OCI-LY1 (cell line): ENCODE data around the gene EXD3.

Source experiments
- H2AFZ ChIP-seq: fragments of 200-600 bp; sonication (generic), shearing (Covaris generic); 2 replicates; pipeline ENCODE4 v1.6.0; 2014; ENCODE audit warnings: antibody characterized with exemption, mild to moderate bottlenecking, low read length
- H3F3A ChIP-seq: fragments of 200-600 bp; sonication (generic), shearing (Covaris generic); 2 replicates; pipeline ENCODE4 v1.6.0; 2014; ENCODE audit warnings: mild to moderate bottlenecking, antibody characterized with exemption, low read length, moderate library complexity; ENCODE audit not compliant: insufficient read depth
- H3K27ac ChIP-seq: fragments of 200-600 bp; sonication (generic); 2 replicates; pipeline ENCODE4 v1.5.1; 2014; ENCODE audit warnings: low read length, mixed run types, mild to moderate bottlenecking, low read depth; ENCODE audit not compliant: poor library complexity, severe bottlenecking
- H3K27me3 ChIP-seq: fragments of 200-600 bp; sonication (generic); 2 replicates; pipeline ENCODE4 v1.6.0; 2014; ENCODE audit warnings: antibody characterized with exemption, mild to moderate bottlenecking, low read length, moderate library complexity; ENCODE audit not compliant: insufficient read depth
- H3K36me3 ChIP-seq: fragments of 200-600 bp; sonication (generic); 2 replicates; pipeline ENCODE4 v1.6.1; 2014; ENCODE audit warnings: mild to moderate bottlenecking, antibody characterized with exemption, low read length, moderate library complexity, mixed read lengths; ENCODE audit not compliant: insufficient read depth
- H3K4me1 ChIP-seq: fragments of 200-600 bp; sonication (generic); 2 replicates; pipeline ENCODE4 v1.5.1; 2014; ENCODE audit warnings: mild to moderate bottlenecking, low read length, moderate library complexity; ENCODE audit not compliant: insufficient read depth, severe bottlenecking
- H3K4me2 ChIP-seq: fragments of 200-600 bp; sonication (generic), shearing (Covaris generic); 2 replicates; pipeline ENCODE4 v1.6.1; 2014; ENCODE audit warnings: low read length
- H3K4me3 ChIP-seq: fragments of 200-600 bp; sonication (generic); 2 replicates; pipeline ENCODE4 v1.5.1; 2014; ENCODE audit warnings: low read length, low read depth, mild to moderate bottlenecking, mixed read lengths; ENCODE audit not compliant: poor library complexity, severe bottlenecking
- H3K79me2 ChIP-seq: fragments of 200-600 bp; shearing (Covaris generic); 2 replicates; pipeline ENCODE4 v1.6.1; 2016; ENCODE audit warnings: mixed run types, low read length, mixed read lengths; ENCODE audit not compliant: insufficient read depth
- H3K9ac ChIP-seq: fragments of 200-600 bp; sonication (generic), shearing (Covaris generic); 2 replicates; pipeline ENCODE4 v1.6.1; 2014; ENCODE audit warnings: mild to moderate bottlenecking, low read length, mixed read lengths
- H3K9me2 ChIP-seq: fragments of 200-600 bp; sonication (generic), shearing (Covaris generic); 2 replicates; pipeline ENCODE4 v1.6.1; 2014; ENCODE audit warnings: low read depth, mild to moderate bottlenecking, low read length, mixed read lengths
- H3K9me3 ChIP-seq: fragments of 200-600 bp; shearing (Covaris generic); 2 replicates; pipeline ENCODE4 v1.6.1; 2014; ENCODE audit warnings: low read length, mixed read lengths
- H4K20me1 ChIP-seq: fragments of 200-600 bp; sonication (generic), shearing (Covaris generic); 2 replicates; pipeline ENCODE4 v1.6.0; 2016; ENCODE audit warnings: mild to moderate bottlenecking, low read length; ENCODE audit not compliant: insufficient read depth
- CTCF ChIP-seq: fragments of 200-600 bp; sonication (generic), shearing (Covaris generic); IDR thresholded peaks from 2 replicates; pipeline ENCODE4 v1.5.1; 2017; ENCODE audit warnings: mild to moderate bottlenecking, antibody characterized with exemption, low read length, moderate library complexity, mixed read lengths
- EZH2 ChIP-seq: fragments of 200-600 bp; sonication (generic), shearing (Covaris generic); IDR thresholded peaks from 2 replicates; pipeline ENCODE4 v1.8.0; 2017; ENCODE audit warnings: borderline replicate concordance, mixed run types, mild to moderate bottlenecking, antibody characterized with exemption, low read length, moderate library complexity, mixed read lengths

EXD3 gene

GRCh38 chr9:137395666-137396010 is 27.3 kb downstream of the EXD3 start:
- no peaks in the 10 kb centered on the region for H4K20me1 ChIP-seq
- no peaks in the 10 kb centered on the region for H3K9me3 ChIP-seq
- no peak overlapping the region for H2AFZ ChIP-seq
- H3K9me2 ChIP-seq, result no peaks in the 10 kb centered on the region
- H3K9ac ChIP-seq, result no peak overlapping the region
- H3K4me2 ChIP-seq, result no peak overlapping the region
- no peaks in the 10 kb centered on the region for H3K79me2 ChIP-seq
- H3F3A ChIP-seq, result no peaks in the 10 kb centered on the region
- no peak overlapping the region for H3K4me3 ChIP-seq
- no peaks in the 10 kb centered on the region for H3K36me3 ChIP-seq
- no peaks in the 10 kb centered on the region for H3K27me3 ChIP-seq
- no peak overlapping the region for H3K27ac ChIP-seq
- H3K4me1 ChIP-seq, result no peaks in the 10 kb centered on the region
- TF ChIP-seq EZH2 (no peak), CTCF (no peak)

GRCh38 chr9:137394866-137395665 is 27.9 kb downstream of the EXD3 start:
- Histone ChIP-seq H3K4me1 (no peaks in the 10 kb centered on the region), H3K27me3 (no peaks in the 10 kb centered on the region), H3K4me2 (no peak overlapping the region), H3K9ac (no peak overlapping the region), H3K79me2 (no peaks in the 10 kb centered on the region), H3K27ac (no peak overlapping the region), H4K20me1 (no peaks in the 10 kb centered on the region), H3K9me2 (no peaks in the 10 kb centered on the region), H3K9me3 (no peaks in the 10 kb centered on the region), H3F3A (no peaks in the 10 kb centered on the region), H2AFZ (no peak overlapping the region), H3K4me3 (no peak overlapping the region), H3K36me3 (no peaks in the 10 kb centered on the region)
- TF ChIP-seq EZH2 (no peak), CTCF (no peak)

GRCh38 chr9:137393176-137394150 is 29.5 kb downstream of the EXD3 start:
- H3K4me1 ChIP-seq, result no peaks in the 10 kb centered on the region
- H3K9ac ChIP-seq, result no peak overlapping the region
- no peaks in the 10 kb centered on the region for H4K20me1 ChIP-seq
- H3K27me3 ChIP-seq, result no peaks in the 10 kb centered on the region
- H3K9me2 ChIP-seq, result no peaks in the 10 kb centered on the region
- no peak overlapping the region for H3K4me2 ChIP-seq
- H2AFZ ChIP-seq, result no peak overlapping the region
- H3K9me3 ChIP-seq, result no peaks in the 10 kb centered on the region
- H3K27ac ChIP-seq, result no peak overlapping the region
- no peaks in the 10 kb centered on the region for H3K36me3 ChIP-seq
- H3K79me2 ChIP-seq, result no peaks in the 10 kb centered on the region
- TF ChIP-seq EZH2 (no peak), CTCF (no peak)
- no peak overlapping the region for H3K4me3 ChIP-seq
- H3F3A ChIP-seq, result no peaks in the 10 kb centered on the region
